ENCODE data around the gene CPNE7.

CPNE7 gene

DNA sequence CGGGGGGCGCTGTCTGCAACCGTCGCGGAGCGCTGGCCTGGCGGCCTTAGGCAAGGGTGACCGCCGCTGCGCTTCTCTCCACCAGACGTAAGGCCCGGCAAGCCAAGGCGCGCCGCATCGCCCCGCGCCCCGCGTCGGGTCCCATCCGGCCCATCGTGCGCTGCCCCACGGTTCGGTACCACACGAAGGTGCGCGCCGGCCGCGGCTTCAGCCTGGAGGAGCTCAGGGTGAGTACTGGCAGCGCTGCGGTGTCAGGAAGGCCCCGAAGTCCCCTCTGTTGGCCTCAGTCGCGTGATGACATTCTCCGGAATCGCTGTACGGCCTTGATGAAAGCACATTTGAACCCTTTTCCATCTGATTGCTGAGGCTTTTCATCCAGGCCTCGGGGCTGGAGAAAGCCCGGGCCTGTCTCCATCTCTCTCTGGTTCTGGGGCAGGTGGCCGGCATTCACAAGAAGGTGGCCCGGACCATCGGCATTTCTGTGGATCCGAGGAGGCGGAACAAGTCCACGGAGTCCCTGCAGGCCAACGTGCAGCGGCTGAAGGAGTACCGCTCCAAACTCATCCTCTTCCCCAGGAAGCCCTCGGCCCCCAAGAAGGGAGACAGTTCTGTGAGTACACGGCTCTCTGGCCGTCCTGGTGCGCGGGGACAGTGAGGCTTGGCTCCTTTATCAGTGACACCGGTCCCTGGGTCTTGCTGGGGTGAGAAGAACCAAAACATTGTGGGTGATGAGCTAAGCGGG lies 14.2 kb upstream of the CPNE7 start:
- peaks cover 11% of the 10 kb centered on the region for H3K27me3 ChIP-seq (ENCODE audit: insufficient read depth, low read length, poor library complexity, severe bottlenecking)
- H3K9ac ChIP-seq (ENCODE audit: low read depth, low read length, poor library complexity, severe bottlenecking) = peak overlapping the region; percentile 95
- TF ChIP-seq CTCF (conservative IDR thresholded peaks at IDR 0.05; ENCODE audit: low read length) (no peak), EZH2phosphoT487 (IDR thresholded peaks at IDR 0.05; ENCODE audit: borderline replicate concordance) (no peak)
- H4K20me1 ChIP-seq (ENCODE audit: insufficient read depth, low read length, poor library complexity, severe bottlenecking) = peaks cover 51% of the 10 kb centered on the region
- H3K79me2 ChIP-seq (ENCODE audit: insufficient read depth, low read length) = peaks cover 53% of the 10 kb centered on the region
- H2AFZ ChIP-seq (ENCODE audit: low read length) = no peak overlapping the region
- H3F3A ChIP-seq (ENCODE audit: low read depth) = no peaks in the 10 kb centered on the region
- H3K9me2 ChIP-seq (replicated peaks; ENCODE audit: low read depth, low read length) = no peaks in the 10 kb centered on the region
- H3K4me2 ChIP-seq (ENCODE audit: low read depth, low read length, poor library complexity, severe bottlenecking) = peak overlapping the region; percentile 95
- peaks cover 8% of the 10 kb centered on the region for H3K4me1 ChIP-seq (ENCODE audit: insufficient read depth, low read length, poor library complexity, severe bottlenecking)
- H3K36me3 ChIP-seq (ENCODE audit: insufficient read depth, low read length) = peaks cover 33% of the 10 kb centered on the region; the same call in 1 of the 2 replicates
- no peaks in the 10 kb centered on the region for H3K9me3 ChIP-seq (ENCODE audit: insufficient read depth, low read depth, low read length)
- peak overlapping the region; percentile 83 for H3K4me3 ChIP-seq (ENCODE audit: low read length, poor library complexity, severe bottlenecking)

DNA sequence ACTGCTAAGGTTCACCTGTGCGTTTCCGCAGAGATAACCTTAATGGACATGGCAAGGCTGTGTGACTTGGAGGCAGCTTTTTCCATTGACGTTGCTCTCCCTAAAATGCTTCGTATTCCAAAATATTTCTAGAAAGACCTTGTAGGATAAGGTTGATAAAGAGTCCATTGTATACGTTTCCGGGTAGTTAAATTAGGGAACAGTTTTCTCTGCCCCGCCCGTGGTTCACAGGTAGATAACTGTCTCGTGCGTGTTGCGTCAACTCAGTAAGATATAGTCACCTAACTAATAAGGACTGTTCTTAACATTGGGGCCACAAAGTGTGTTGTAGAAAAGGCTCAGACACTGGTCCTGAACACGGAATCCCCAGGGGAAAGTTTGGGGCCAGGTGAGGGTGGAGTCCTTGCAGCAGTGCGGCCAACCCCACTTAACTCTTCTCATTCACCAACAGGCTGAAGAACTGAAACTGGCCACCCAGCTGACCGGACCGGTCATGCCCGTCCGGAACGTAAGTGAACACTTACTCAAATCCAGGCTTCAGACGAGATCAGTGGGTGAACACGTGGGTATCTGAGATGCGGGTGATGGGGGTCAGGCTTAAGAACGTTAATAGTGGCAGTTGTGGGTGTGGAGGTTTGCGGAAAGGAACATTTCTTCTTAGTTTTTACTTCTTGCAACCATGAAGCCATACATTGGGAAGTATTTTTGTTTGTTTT lies 13.5 kb upstream of the CPNE7 start:
- Histone ChIP-seq H3F3A (ENCODE audit: low read depth) (no peaks in the 10 kb centered on the region), H3K79me2 (ENCODE audit: insufficient read depth, low read length) (peaks cover 53% of the 10 kb centered on the region), H3K4me2 (ENCODE audit: low read depth, low read length, poor library complexity, severe bottlenecking) (peak overlapping the region; percentile 95), H3K9me3 (ENCODE audit: insufficient read depth, low read depth, low read length) (no peaks in the 10 kb centered on the region), H3K27me3 (ENCODE audit: insufficient read depth, low read length, poor library complexity, severe bottlenecking) (peaks cover 11% of the 10 kb centered on the region), H3K9me2 (replicated peaks; ENCODE audit: low read depth, low read length) (no peaks in the 10 kb centered on the region), H3K9ac (ENCODE audit: low read depth, low read length, poor library complexity, severe bottlenecking) (peak overlapping the region; percentile 95), H3K36me3 (ENCODE audit: insufficient read depth, low read length) (peaks cover 33% of the 10 kb centered on the region; the same call in 1 of the 2 replicates), H3K4me3 (ENCODE audit: low read length, poor library complexity, severe bottlenecking) (peak overlapping the region; percentile 83), H3K4me1 (ENCODE audit: insufficient read depth, low read length, poor library complexity, severe bottlenecking) (peaks cover 8% of the 10 kb centered on the region), H4K20me1 (ENCODE audit: insufficient read depth, low read length, poor library complexity, severe bottlenecking) (peaks cover 55% of the 10 kb centered on the region), H2AFZ (ENCODE audit: low read length) (no peak overlapping the region)
- TF ChIP-seq CTCF (conservative IDR thresholded peaks at IDR 0.05; ENCODE audit: low read length) = no peak
- TF ChIP-seq EZH2phosphoT487 (IDR thresholded peaks at IDR 0.05; ENCODE audit: borderline replicate concordance) = no peak

DNA sequence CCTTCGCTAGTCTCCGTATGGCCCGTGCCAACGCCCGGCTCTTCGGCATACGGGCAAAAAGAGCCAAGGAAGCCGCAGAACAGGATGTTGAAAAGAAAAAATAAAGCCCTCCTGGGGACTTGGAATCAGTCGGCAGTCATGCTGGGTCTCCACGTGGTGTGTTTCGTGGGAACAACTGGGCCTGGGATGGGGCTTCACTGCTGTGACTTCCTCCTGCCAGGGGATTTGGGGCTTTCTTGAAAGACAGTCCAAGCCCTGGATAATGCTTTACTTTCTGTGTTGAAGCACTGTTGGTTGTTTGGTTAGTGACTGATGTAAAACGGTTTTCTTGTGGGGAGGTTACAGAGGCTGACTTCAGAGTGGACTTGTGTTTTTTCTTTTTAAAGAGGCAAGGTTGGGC lies 12.6 kb upstream of the CPNE7 start:
- H3K27me3 ChIP-seq (ENCODE audit: insufficient read depth, low read length, poor library complexity, severe bottlenecking) = peaks cover 11% of the 10 kb centered on the region
- no peaks in the 10 kb centered on the region for H3K9me2 ChIP-seq (replicated peaks; ENCODE audit: low read depth, low read length)
- H3K9ac ChIP-seq (ENCODE audit: low read depth, low read length, poor library complexity, severe bottlenecking) = no peak overlapping the region
- H3K36me3 ChIP-seq (ENCODE audit: insufficient read depth, low read length) = peaks cover 33% of the 10 kb centered on the region; the same call in 1 of the 2 replicates
- no peak for TF ChIP-seq CTCF (conservative IDR thresholded peaks at IDR 0.05; ENCODE audit: low read length)
- TF ChIP-seq EZH2phosphoT487 (IDR thresholded peaks at IDR 0.05; ENCODE audit: borderline replicate concordance) = no peak
- no peak overlapping the region for H2AFZ ChIP-seq (ENCODE audit: low read length)
- H4K20me1 ChIP-seq (ENCODE audit: insufficient read depth, low read length, poor library complexity, severe bottlenecking) = peaks cover 55% of the 10 kb centered on the region
- peak overlapping the region; percentile 83 for H3K4me3 ChIP-seq (ENCODE audit: low read length, poor library complexity, severe bottlenecking)
- no peaks in the 10 kb centered on the region for H3K9me3 ChIP-seq (ENCODE audit: insufficient read depth, low read depth, low read length)
- peak overlapping the region; percentile 95 for H3K4me2 ChIP-seq (ENCODE audit: low read depth, low read length, poor library complexity, severe bottlenecking)
- H3F3A ChIP-seq (ENCODE audit: low read depth) = no peaks in the 10 kb centered on the region
- H3K4me1 ChIP-seq (ENCODE audit: insufficient read depth, low read length, poor library complexity, severe bottlenecking) = peaks cover 8% of the 10 kb centered on the region
- H3K79me2 ChIP-seq (ENCODE audit: insufficient read depth, low read length) = peaks cover 53% of the 10 kb centered on the region
